Activated gamma-delta T cell (primary cell): Measurements from ENCODE around the gene MGRN1.

Source experiments
- DNase-seq: peaks from one replicate; lab custom pipeline; 2025; lab: John Stamatoyannopoulos, UW

Gene MGRN1

DNA sequence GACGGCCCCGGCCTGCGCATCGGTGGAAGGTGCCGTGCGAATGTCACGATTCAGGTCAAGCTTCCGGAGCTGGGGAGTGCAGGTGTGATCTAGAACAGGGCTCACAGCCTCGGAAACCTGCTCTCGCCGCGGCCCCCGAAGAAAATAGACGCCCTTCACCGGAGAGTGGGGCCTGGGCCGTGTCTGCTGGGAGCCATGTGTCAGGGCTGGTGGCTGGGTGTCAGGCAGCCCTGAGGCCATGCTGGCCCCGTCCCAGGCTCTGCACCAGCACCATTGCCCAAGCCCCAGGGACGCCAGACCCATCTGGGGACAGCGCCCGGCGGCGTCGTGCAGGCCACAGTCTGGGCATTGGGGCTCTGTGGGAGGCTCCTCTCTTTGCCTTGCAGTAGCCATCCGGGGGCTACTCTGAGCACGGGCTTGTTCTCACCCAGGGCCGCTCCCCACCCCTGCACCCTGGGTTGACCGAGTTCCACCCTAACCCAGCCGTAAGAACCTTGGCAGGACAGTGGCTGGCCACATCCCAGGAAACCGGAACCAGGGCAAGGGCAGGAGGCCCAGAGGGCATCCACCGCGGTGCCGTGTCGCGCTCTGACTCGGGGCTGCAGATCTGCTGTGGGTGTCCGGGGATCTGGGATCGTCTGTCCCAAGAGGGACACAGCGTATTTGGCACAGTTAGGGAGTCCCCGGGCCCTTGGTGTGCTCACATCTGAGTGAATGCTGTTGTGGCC lies 63.5 kb downstream of the MGRN1 start:
- DNase-seq: no peak

- DNase-seq: no peak
Observed at GRCh38 chr16:4688674-4689045, 64.0 kb downstream of the MGRN1 start.

DNA sequence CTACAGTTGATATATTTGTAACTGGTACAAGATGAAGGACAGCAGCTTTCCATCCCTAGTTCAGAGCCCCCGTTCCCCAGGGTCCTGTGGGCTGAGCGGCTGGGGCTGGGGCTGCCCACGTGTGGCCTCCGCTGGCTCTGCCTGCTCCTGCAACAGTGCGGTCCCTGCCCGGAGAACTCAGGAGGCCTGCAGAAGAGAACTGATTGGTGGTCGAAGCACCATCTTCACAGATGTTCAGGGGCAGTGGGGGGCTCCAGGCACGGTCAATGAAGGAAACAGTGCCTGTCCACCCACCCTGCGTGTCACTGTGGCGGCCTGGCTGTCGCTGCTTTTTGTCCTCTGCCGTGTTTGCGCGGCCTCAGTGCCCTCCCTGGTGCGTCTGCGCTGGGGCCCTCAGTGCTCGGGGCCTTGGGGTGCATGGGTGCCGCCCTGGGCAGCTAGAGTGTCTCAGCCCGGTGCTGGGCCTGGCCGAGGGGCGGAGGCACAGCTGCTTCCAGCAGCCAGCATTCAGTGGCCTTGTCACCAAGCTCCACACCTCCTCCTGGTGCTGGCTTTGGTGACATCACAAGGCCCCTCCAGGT lies 64.6 kb downstream of the MGRN1 start:
- DNase-seq: no peak

DNA sequence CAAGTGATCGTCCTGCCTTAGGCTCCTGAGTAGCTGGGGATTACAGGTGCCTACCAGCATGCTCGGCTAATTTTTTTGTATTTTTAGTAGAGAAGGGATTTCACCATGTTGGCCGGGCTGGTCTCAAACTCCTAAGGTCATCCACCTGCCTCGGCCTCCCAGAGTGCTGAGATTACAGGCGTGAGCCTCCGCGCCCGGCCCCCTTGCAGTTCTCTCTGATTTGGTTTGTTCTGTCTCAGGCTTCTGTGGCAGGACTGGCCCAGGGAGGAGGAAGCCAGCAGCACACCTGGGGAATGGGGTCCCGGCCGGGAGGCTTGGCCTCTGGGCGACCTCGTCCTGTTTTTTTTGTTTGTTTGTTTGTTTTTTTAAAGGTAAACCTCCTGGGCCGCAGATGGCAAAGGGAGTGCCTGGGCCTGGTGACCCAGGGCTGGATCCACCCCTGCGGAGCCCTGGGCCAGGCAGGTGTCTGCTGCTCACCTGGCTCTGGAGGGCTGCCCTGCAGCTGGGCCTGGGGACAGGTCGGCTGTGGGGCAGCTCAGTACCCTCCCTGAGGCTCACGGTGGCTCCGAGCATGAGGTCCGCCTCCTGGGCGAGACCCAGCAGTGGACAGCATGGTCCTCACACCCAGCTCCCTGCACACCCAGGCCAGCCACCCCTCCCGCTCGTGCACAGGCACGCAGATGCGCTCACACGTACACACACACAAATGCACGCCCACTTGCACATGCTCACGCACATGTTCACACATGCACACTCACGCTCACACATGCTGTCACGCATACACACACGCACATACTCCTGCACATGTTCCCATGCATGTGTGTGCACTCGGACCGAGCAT lies 65.5 kb downstream of the MGRN1 start:
- no peak for DNase-seq

GRCh38 chr16:4690946-4691665 lies 66.5 kb downstream of the MGRN1 start:
- DNase-seq: no peak

DNA sequence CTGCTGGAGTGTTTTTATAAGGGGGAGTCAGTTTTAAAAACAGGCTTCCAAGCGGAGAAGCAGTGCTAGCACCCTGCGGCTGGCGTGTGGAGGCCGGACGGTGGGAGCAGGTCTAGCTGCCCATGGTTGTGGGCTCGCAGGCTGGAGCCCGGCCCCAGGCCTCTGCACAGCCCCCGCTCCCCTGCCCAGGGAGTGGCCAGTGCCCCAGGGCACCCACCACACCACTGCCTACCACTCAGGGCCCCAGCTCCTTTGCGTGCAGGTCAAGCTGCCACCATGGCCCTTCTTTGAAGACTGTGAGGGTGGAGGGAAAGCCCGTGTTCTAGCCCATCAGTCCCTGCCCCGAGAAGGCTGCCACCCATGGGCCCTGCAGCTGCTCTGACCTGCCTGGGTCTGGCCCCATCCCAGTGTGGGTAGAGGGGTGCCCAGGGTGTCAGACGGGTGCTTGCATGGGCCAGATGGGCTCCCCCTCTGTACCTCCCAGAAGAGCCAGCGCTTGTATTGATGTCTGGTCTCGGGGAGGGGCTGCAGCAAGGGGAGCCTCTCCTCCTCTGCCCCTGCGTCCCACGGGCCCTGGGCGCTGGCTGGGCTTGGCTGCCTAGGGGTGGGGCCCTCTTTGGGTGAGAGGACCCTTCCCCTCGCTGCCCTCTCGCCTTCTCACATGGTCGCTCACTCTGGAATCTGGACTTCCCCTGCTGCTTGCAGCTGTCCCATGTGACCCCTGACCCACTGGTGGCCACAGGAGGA lies 67.2 kb downstream of the MGRN1 start:
- no peak for DNase-seq

DNA sequence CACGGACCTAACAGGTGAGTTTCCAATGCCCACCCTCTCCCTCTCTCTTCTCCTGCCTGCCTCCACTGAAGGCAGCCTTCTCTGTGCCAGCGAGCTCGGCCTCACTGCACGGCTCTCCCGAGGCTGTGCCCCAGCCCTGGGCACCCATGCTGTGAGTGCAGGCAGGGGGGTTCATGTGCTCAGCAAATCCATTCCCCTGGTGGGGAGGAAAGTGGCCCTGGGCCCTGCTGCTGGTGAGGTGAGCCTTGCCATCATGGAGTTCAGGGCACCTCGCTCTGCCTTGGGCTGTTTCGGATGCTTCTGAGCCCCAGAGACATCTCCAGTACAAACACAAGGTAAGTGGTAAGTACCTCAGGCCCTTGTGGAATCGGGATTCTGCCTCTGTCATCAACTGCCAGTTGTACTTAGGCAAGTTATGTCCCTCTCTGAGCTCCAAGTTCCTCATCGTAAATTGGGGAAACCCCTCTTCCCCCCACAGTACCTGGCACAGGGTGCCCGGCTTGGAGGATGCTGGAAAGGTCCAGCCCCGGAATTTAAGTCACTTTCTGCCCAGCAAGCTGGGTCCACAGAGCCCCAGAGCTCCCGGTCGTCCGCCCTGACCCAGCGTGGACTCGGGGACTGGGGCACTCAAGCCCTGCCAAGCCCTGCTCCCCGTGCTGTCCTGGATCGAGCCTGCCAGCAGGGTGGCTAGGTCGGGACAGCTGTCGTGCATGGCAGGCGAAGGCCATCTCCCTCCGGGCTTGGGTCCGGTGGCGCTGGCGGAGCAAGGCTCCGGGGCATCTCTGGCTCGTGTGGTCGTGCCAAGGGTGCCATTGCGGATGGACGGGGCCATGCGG lies 68.1 kb downstream of the MGRN1 start:
- DNase-seq: no peak

DNA sequence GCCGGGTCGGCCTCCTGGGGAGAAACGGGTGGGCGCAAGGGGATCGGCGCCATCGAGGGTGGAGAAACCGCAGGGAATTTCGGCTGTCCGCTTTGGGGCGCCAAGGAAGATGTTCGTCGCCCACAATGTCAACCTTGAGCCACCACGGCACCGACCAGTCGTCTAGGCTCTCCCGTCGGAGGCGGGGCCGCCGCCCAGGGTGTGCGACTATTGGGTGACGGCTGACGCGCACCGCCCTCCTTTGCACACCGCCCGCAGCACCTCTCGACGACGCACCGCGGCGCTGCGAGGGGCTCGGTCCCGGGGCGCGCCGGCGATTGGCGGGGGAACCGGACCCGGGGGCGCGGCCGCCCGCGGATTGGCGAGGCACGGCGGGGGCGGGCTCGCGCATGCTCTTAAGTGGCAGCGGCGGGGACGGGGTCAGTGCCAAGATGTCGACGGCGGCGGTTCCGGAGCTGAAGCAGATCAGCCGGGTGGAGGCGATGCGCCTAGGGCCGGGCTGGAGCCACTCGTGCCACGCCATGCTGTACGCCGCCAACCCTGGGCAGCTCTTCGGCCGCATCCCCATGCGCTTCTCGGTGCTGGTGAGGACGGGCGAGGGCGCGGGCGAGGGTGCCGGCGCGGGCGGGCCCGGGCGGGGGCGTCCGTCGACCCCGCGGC lies 68.8 kb downstream of the MGRN1 start, which contains the start of gene NUDT16L1:
NUDT16L1 (plus strand) TSS at position 267 of the 660 bp plus-strand sequence; CDS start at position 432, 165 bp downstream.
- DNase-seq: peak; percentile 97

DNA sequence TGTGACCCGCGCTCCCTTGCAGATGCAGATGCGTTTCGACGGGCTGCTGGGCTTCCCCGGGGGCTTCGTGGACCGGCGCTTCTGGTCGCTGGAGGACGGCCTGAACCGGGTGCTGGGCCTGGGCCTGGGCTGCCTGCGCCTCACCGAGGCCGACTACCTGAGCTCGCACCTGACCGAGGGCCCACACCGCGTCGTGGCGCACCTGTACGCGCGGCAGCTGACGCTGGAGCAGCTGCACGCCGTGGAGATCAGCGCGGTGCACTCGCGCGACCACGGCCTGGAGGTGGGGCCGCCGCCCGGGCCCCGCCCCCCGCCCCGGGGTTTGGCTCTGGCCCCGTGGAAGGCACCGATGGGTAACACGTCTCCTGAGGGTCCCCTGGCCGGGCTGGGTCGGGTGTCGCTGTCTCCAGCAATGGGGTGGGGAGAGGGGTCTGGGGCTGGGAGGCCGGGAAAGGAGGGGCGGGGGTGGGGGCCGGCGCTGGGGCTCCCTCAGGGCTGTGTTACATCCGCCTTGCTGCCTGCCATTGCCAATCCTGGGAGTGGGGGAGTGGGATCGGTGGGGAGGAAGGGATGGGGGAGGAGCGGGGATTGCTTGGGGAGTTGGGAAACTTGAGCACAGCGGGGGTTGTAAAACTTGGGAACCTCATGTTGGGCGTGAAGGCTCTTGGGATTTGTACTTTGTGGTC lies 69.5 kb downstream of the MGRN1 start:
- DNase-seq: peak; percentile 35

DNA sequence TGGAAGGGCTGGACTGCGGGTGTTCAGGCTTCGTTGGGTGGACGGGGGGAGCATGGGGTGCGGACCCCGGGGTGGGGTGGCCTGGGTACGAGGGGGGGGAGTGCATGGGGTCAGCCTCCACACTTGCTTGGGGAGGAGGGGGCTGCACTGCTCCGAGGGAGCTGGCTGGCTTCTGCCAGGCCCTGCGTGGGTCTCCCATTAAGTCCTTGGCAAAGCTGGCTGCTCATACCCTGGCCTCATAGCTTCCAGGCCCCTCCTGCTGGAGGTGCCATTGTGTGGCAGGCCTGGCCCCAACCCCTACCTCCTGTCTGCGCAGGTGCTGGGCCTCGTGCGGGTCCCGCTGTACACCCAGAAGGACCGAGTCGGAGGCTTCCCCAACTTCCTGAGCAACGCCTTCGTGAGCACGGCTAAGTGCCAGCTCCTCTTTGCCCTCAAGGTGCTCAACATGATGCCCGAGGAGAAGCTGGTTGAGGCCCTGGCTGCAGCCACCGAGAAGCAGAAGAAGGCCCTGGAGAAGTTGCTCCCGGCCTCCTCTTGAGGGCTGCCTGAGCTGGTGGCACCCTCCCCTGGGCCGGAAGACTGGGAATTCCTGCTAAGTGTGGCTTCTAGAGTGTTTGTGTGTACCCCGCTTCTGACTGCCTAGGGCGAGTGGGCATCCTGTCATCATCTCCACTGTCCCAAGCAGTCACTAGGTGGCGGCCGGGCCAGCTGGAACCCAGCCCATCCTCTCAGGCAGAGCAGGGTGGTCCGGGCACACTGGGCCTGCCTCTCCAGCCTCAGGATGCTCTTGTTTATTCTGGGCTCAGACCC lies 70.2 kb downstream of the MGRN1 start:
- DNase-seq: no peak

GRCh38 chr16:4695473-4696171 lies 71.0 kb downstream of the MGRN1 start:
- DNase-seq: no peak

DNA sequence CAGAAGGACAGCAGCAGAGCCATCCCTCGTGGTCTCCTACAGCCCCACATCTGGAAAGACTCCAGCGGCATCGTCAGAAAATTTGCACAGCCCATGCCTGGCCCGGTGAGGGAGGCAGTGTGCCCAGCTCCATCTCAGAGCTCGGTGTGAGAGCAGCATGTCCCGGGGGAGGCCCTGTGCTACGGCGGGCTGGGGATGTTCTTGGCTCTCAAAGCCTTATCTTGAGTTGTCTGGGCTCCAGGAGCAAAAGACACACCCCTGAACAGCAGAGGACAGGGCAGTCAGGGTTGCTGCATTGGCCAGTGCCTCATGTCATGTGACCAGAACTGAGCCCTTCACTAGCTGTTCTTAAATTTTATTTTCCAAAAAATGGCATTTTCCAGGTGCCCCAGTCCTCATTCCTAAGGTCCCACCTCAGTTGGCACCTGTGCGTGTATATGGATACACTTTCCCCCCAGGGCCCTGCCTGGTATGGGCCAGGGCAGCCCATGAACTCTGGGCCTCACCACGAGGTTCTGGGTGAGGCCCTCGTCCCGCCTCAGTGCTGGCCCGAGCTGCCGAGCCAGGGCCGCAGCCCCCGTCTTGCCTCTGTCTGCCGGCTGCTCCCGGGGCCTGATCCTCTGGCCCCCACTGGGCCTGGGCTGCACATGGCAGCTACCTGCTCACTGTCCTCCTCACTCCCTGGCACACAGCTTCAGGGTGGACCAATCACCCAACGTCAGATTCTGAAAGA lies 71.7 kb downstream of the MGRN1 start:
- no peak for DNase-seq

GRCh38 chr16:4696905-4697847 lies 72.5 kb downstream of the MGRN1 start:
- DNase-seq: no peak

DNA sequence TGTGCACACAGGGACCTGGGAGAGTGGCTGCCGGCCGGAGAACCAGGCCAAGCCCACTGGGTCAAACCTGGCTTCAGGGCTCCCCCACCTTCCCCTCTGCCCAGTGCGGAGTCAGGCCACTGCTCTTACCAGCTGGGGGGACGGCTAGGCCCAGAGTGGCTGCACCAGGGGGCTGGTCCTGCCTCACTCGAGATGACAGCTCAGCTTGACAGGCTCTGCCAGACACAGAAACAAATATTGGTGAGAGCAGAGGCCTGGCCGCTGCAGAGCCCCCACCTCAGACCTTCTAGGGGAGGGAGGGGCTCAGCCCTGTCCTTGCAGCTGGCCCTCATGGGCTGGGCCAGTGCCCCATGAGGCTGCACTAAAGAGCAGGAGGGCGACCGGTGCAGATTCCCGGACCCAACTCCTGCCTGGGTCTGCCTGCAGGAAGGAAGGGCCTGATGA lies 73.2 kb downstream of the MGRN1 start:
- no peak for DNase-seq

- DNase-seq: no peak
Observed at GRCh38 chr16:4698321-4699045, 73.9 kb downstream of the MGRN1 start.
